ENCODE measurements around the gene DHH.
"Not testable (repeated sequence)": the region's sequence is repeated elsewhere in the genome, so short reads cannot be mapped to it uniquely, and the experiment has no call there.

DHH gene

DNA sequence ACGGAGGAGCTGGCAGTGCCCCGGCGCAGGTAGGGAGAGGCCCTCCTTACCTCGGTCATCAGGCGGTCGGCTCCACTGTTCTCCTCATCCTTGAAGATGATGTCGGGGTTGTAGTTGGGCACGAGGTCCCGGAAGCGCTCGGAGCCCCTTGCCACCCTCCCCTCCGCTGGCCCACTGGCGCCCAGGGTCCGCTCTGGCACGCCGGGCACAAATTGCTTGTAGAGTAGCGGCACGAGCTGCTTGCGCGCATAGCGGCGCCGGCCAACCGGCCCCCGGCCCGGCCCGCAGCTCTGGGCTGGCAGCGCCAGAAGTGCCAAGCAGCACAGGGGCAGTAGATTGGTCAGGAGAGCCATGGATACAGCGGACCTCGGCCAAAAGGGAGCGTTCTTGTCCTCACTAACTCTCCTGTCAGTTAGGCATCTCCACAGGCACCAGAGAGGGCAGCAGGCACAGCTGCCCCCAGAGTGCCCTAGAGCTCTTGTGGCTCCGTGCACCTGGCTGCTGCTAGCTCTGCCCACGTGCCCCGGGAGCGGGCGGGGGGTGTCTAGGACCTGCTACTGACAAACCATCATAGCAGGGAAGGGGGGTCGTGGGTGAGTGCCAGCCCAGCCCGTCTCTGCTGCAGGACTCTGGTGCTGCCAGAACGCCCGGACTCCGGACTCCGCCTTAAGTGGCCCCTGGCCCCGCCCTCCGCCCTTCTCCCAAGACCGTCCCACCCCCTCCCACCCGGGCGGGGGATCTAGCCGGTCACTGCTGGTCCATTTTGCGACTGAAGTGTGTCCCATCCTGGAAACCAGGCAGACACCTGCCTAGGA lies at the start of gene DHH:
DHH (minus strand) TSS at position 642 of the 815 bp plus-strand sequence; CDS start at position 353, 289 bp downstream.
- peak within 1 kb of the TSS; percentile 0 for H3K4me3 Mint-ChIP-seq

DNA sequence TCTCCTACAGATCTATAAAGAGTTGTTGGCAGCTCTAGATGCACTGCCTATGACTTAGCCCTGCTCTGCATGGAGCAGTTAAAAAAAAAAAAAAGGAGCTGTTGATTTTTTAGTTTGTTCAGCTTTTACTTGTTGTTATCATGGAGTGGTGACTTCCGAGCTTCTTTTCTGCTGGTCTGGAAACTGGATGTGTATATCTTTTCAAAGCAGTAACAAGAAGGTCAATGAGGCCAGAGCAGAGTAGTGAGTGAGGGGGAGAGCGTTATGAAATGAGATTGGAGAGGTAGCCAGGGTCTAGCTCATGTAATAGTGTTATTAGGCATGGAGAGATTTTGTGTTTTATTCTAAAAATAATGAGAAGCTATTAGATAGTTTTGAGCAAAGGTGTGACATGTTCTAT lies 49.8 kb upstream of the DHH start:
- H3K4me1 Mint-ChIP-seq (ENCODE audit: low read depth): peaks cover 4% of the 10 kb centered on the region
- no peaks in the 10 kb centered on the region for H3K27me3 Mint-ChIP-seq
- H3K4me3 Mint-ChIP-seq: no peak overlapping the region
- no peaks in the 10 kb centered on the region for H3K9me3 Mint-ChIP-seq
- H3K27ac Mint-ChIP-seq: no peak overlapping the region
- peaks cover 11% of the 10 kb centered on the region for H3K36me3 Mint-ChIP-seq (ENCODE audit: low read depth)

More for the DNA sequence above, at the start of gene DHH:
- no peaks in the 10 kb centered on the region for H3K9me3 Mint-ChIP-seq
- H3K4me1 Mint-ChIP-seq (ENCODE audit: low read depth): peaks cover 34% of the 10 kb centered on the region
- peaks cover 4% of the 10 kb centered on the region for H3K36me3 Mint-ChIP-seq (ENCODE audit: low read depth)
- H3K27me3 Mint-ChIP-seq: peaks cover 51% of the 10 kb centered on the region
- no peak within 1 kb of the TSS for H3K27ac Mint-ChIP-seq

DNA sequence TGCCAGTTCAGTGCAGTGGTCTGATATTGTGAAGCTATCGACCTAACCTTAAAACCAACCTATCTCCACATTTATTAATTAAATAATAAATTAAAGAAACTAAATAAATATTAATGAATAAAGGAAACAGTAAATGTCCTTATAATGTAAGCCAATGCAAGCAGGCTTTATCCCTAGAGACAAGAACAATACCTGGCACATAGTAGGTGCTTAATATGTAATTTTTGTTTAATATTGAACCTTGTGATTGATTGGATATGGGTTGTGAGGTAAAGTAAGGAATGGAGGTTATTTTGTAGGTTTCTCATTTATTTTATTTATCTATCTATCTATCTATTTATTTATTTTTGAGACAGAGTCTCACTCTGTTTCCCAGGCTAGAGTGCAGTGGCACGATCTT lies 44.4 kb upstream of the DHH start:
- Mint-ChIP-seq H3K36me3 (ENCODE audit: low read depth) (peaks cover 4% of the 10 kb centered on the region), H3K4me1 (ENCODE audit: low read depth) (peaks cover 5% of the 10 kb centered on the region), H3K27me3 (no peaks in the 10 kb centered on the region), H3K9me3 (no peaks in the 10 kb centered on the region), H3K4me3 (no peak overlapping the region), H3K27ac (no peak overlapping the region)

DNA sequence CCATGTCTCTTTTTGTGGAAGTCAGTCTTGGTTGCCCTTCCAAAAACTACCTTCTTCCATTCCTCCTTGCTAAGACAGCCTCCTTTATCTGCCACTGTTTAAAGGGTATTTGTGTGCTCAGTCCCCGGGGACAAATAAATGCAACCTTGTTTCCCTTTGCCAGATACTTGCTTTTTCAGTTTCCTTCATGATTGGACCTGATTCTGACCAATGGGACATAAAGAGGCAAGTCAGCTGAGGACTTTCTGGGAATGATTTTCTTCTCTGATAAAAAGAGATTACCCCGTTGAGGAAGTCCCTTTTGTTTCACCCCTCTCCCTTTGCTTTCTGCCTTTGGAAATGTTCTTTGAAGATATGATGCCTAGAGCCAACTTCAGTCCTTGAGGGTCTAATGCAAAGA lies 44.0 kb upstream of the DHH start:
- Mint-ChIP-seq H3K27me3 (no peaks in the 10 kb centered on the region), H3K27ac (no peak overlapping the region), H3K36me3 (ENCODE audit: low read depth) (peaks cover 4% of the 10 kb centered on the region), H3K4me1 (ENCODE audit: low read depth) (peaks cover 9% of the 10 kb centered on the region), H3K4me3 (no peak overlapping the region), H3K9me3 (no peaks in the 10 kb centered on the region)

DNA sequence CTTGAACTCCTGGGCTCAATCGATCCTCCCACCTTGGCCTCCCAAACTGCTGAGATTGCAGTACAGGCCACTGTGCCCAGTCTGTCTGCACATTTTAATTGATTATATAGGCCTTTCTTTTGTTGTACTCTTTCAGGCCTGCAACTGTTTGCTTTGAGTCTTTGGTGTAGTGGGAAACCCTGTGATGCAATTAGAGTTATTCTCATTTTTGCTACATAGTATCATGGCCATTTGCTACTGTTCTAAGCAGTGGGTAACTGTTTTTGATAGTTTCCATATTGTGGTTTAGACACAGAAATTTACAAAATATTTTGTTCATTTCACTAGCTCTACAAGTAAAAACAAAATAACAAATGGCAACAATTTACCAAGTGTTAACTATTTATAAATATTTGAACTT lies 42.9 kb upstream of the DHH start:
- Mint-ChIP-seq H3K27me3 (no peaks in the 10 kb centered on the region), H3K4me3 (no peak overlapping the region), H3K36me3 (ENCODE audit: low read depth) (peaks cover 4% of the 10 kb centered on the region), H3K27ac (no peak overlapping the region), H3K9me3 (no peaks in the 10 kb centered on the region), H3K4me1 (ENCODE audit: low read depth) (peaks cover 19% of the 10 kb centered on the region)

DNA sequence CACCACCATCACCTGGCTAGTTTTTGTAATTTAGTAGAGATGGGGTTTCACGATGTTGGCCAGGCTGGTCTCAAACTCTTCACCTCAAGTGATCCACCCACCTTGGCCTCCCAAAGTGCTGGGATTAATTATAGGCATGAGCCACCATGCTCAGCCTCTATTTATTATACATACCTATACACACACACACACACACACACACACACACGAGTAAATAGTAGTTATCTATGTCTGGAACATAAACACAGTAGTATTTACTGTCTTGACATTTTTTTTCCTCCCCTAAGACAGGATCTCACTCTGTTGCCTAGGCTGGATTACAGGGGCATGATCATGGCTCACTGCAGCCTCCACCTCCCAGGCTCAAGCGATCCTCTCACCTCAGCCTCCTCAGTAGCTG lies 42.4 kb upstream of the DHH start:
- H3K27ac Mint-ChIP-seq; H3K4me3 Mint-ChIP-seq; H3K36me3 Mint-ChIP-seq (ENCODE audit: low read depth); H3K9me3 Mint-ChIP-seq; H3K27me3 Mint-ChIP-seq: not testable (repeated sequence)
- H3K4me1 Mint-ChIP-seq (ENCODE audit: low read depth): peaks cover 23% of the 10 kb centered on the region

DNA sequence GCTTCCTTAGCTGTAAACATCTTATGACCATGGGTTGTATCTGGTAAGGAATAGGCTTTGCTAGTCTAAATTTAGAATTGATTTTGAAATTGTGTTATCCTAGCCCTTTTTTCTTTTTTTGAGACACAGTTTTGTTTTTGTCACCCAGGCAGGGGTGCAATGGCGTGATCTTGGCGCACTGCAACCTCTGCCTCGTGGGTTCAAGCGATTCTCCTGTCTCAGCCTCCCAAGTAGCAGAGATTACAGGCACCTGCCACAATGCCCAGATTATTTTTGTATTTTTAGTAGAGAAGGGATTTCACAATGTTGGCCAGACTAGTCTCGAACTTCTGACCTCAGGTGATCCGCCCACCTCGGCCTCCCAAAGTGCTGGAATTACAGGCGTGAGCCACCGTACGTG lies 39.0 kb upstream of the DHH start:
- Mint-ChIP-seq H3K27me3 (no peaks in the 10 kb centered on the region), H3K36me3 (ENCODE audit: low read depth) (peaks cover 26% of the 10 kb centered on the region), H3K4me3 (peak overlapping the region; percentile 92), H3K4me1 (ENCODE audit: low read depth) (peaks cover 43% of the 10 kb centered on the region), H3K9me3 (no peaks in the 10 kb centered on the region), H3K27ac (no peak overlapping the region)

DNA sequence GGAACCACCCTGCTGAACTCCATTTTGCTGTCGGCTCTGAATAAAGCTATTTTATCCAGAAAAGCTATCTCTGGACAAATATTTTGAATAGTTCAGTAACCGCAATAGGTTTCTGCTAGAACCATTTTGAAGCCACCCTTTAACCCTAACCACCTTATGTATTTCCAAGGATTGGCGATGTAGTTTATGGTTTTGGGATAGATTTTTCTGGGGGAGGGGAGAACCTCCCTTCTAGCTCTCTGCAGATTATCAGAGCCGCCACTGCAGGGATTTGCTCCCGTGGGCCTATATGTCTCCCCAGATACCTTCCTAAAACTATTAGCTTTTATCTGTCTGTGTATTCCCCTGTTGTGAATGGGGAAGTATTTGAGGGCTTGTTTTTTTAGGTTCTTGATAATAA lies 38.4 kb upstream of the DHH start:
- H3K27ac Mint-ChIP-seq: no peak overlapping the region
- peaks cover 44% of the 10 kb centered on the region for H3K4me1 Mint-ChIP-seq (ENCODE audit: low read depth)
- peaks cover 29% of the 10 kb centered on the region for H3K36me3 Mint-ChIP-seq (ENCODE audit: low read depth)
- no peaks in the 10 kb centered on the region for H3K9me3 Mint-ChIP-seq
- H3K27me3 Mint-ChIP-seq: no peaks in the 10 kb centered on the region
- peak overlapping the region; percentile 92 for H3K4me3 Mint-ChIP-seq

DNA sequence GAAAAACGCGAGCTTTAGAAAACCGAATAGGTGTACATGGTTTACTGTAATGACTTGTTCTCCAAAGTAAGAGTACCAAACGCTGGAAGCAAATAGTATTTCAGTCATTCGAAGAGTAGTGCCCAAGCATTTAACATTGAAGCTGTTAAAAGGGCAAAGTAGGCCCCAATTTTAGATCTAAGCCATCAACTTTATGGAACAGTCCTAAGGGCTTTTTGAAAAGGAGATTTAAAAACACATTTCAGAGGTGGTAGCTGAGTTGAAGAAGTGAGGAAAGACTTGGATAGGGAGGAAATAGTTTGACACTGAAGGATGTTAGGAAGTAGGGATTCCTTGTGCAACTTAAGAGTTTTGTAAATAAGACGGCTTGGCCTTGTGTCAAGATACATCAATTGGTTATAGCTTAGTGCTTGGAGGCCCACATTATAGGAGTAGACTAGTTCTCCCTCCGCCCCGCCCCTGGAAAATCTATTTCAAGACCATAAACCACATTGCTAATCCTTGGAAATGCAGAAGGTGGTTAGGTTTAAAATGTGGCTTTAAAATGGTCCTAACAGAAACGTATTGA lies 37.4 kb upstream of the DHH start:
- peaks cover 39% of the 10 kb centered on the region for H3K36me3 Mint-ChIP-seq (ENCODE audit: low read depth)
- H3K27me3 Mint-ChIP-seq: no peaks in the 10 kb centered on the region
- peak overlapping the region; percentile 92 for H3K4me3 Mint-ChIP-seq
- peak overlapping the region; percentile 90 for H3K27ac Mint-ChIP-seq
- H3K4me1 Mint-ChIP-seq (ENCODE audit: low read depth): peaks cover 50% of the 10 kb centered on the region
- no peaks in the 10 kb centered on the region for H3K9me3 Mint-ChIP-seq

DNA sequence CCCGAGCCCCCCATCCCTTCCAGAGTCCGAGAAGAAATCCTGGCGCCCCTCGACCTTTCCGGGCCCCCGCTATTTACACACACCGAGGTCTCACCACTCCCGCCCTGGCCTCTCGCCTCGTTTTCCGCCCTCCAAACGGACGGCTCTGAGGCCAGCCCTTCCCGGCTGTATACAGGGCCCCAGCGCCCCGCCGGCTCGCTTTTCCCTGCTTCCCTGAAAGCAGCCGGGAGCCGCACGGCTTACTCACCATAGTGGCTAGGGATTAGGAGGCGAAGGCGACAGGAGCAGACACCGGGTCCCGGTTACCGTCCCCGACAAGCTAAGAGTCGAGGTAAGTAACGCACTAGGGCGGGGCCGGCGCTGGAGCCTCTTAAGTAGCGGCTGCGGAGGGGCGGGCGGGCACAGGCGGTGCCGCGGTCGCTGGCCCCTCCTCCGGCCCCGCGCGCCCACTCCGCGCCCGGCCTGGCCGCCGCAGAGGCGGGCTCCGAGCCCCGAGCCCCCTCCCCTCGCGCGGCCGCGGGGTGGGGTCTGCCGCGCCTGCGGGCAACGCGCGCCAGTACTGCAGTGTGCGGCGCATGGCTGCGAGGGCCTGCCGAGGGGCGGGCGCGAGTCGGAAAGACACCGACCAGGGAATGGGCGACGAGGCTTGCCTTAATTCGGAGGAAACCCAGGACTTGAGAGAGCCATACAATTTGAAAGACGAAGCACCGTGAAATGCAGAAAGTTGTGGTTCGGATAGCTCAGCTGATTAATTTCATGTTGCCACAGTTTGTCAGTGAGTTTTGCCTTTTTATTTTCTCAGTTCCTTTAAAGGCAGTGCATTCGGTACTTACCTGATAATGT lies 36.7 kb upstream of the DHH start, which contains the start of gene TUBA1B:
TUBA1B (minus strand) TSS at position 345 of the 843 bp plus-strand sequence; CDS start at position 250, 95 bp downstream.
- Mint-ChIP-seq H3K27ac (peak within 1 kb of the TSS; percentile 98), H3K4me1 (ENCODE audit: low read depth) (peaks cover 50% of the 10 kb centered on the region), H3K9me3 (no peaks in the 10 kb centered on the region), H3K4me3 (peak within 1 kb of the TSS; percentile 98), H3K36me3 (ENCODE audit: low read depth) (peaks cover 42% of the 10 kb centered on the region), H3K27me3 (no peaks in the 10 kb centered on the region)

DNA sequence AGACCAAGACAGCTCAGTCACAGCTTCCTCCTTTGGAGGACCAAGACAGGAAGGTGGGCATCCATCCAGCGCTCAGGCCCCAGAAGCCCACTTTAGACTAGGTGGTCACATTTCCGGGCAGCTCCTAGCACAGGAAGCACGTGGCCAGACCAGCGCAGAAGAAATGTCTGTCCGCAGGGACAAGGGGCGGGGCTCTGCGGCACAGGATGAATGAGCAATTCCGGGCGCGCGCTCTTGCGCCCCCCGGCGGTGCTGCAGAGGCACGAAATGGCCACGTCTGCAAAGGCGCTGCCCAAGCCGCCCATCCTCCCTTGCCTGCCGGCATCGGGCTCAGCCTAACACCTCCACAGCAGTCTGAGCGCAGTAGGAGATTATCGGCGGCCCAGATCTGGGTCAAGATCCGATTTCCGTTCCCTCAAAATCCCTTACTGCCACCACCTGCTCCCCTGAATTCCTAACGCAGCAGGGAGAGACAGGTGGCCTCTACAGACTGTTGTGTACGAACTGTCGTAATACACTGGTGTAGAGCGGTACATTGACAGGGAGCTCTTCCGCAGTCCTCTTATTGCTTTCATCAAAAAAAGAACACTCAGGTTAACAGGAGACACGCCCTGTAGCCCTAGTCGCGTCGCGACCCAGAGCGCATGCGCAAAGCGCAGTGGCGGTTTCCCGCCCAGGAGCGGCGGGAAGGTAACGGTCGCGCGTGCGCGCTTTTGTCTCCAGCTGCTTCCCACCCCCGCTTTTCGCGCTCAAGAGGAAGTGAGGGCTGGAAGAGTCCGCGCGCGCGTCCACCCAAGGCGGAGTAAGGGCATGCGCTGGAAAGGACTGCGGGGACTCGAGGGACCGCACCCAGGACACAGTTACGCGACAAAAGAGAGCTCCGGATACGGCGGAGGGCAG lies 35.8 kb upstream of the DHH start:
- H3K4me3 Mint-ChIP-seq: peak overlapping the region; percentile 98
- peaks cover 50% of the 10 kb centered on the region for H3K4me1 Mint-ChIP-seq (ENCODE audit: low read depth)
- peak overlapping the region; percentile 98 for H3K27ac Mint-ChIP-seq
- H3K36me3 Mint-ChIP-seq (ENCODE audit: low read depth): peaks cover 42% of the 10 kb centered on the region
- H3K9me3 Mint-ChIP-seq: no peaks in the 10 kb centered on the region
- H3K27me3 Mint-ChIP-seq: no peaks in the 10 kb centered on the region

DNA sequence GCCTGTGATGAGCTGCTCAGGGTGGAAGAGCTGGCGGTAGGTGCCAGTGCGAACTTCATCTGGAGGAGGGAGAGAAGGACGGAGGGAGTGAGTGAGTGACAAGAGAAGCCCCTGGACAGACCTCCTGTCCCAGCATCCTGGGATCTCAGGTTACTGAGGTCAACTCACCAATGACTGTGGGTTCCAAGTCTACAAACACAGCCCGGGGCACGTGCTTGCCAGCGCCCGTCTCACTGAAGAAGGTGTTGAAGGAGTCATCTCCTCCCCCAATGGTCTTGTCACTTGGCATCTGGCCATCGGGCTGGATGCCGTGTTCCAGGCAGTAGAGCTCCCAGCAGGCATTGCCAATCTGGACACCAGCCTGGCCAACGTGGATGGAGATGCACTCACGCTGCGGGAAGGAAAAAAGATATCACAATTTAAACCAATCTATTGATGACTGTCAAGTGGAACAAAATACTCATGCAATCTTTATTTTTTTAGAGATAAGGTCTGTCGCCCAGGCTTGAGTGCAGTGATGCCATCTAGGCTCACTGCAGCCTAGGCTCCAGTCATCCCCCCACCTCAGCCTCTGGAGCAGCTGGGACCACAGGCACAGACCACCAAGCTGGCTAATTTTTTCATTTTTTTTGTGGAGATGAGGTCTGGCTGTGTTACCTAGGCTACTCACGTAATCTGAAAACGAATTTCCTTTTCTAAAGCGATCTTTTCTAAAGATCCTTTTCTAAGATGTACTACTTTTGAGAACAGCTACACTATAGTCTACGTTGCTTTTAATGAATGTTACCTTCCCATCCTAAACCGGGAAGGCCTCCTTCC lies 34.9 kb upstream of the DHH start:
- peaks cover 50% of the 10 kb centered on the region for H3K4me1 Mint-ChIP-seq (ENCODE audit: low read depth)

DNA sequence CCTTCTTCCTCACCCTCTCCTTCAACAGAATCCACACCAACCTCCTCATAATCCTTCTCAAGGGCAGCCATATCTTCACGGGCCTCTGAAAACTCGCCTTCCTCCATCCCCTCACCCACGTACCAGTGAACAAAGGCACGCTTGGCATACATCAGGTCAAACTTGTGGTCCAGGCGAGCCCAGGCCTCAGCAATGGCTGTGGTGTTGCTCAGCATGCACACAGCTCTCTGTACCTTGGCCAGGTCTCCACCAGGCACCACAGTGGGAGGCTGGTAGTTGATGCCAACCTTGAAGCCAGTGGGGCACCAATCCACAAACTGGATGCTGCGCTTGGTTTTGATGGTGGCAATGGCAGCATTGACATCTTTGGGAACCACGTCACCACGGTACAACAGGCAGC lies 33.4 kb upstream of the DHH start:
- peaks cover 41% of the 10 kb centered on the region for H3K4me1 Mint-ChIP-seq (ENCODE audit: low read depth)
- H3K27me3 Mint-ChIP-seq: not testable (repeated sequence)

More for the DNA sequence above, 34.9 kb upstream of the DHH start:
- Mint-ChIP-seq H3K27me3 (no peaks in the 10 kb centered on the region), H3K4me3 (peak overlapping the region; percentile 98), H3K36me3 (ENCODE audit: low read depth) (peaks cover 42% of the 10 kb centered on the region), H3K27ac (peak overlapping the region; percentile 98), H3K9me3 (no peaks in the 10 kb centered on the region)

More for the DNA sequence above, 33.4 kb upstream of the DHH start:
- Mint-ChIP-seq H3K4me3 (peak overlapping the region; percentile 71), H3K36me3 (ENCODE audit: low read depth) (peaks cover 42% of the 10 kb centered on the region), H3K27ac (peak overlapping the region; percentile 81)
- not testable (repeated sequence) for H3K9me3 Mint-ChIP-seq

All from stimulated activated naive CD8-positive, alpha-beta T cell treated with anti-CD3 and anti-CD28 coated beads, Interleukin-15, Interleukin-2, amounts not matched to agents 100 ng/mL and 50 ng/mL, for 24 hours (primary cell).